GM19351 (cell line): Measurements from ENCODE around the gene OPA1.

Experiments
- ATAC-seq: cut with Tn5 transposase; IDR thresholded peaks from one replicate; pipeline ENCODE4 v1.9.1; 2021; ENCODE audit warnings: mild to moderate bottlenecking, moderate library complexity; ENCODE audit not compliant: unreplicated experiment

The OPA1 gene

GRCh38 chr3:193693774-193694173 lies 100.8 kb downstream of the OPA1 start:
- ATAC-seq = peak; percentile 67

GRCh38 chr3:193701953-193702635 lies 109.1 kb downstream of the OPA1 start:
- no peak for ATAC-seq

- no peak for ATAC-seq
Measured at GRCh38 chr3:193702967-193703366, 110.0 kb downstream of the OPA1 start.

GRCh38 chr3:193704431-193704830 lies 111.4 kb downstream of the OPA1 start:
- no peak for ATAC-seq

- ATAC-seq = no peak
Measured at GRCh38 chr3:193708270-193708669, 115.3 kb downstream of the OPA1 start.

- no peak for ATAC-seq
Measured at GRCh38 chr3:193710286-193711165, 117.5 kb downstream of the OPA1 start.

GRCh38 chr3:193711166-193711485 lies 118.1 kb downstream of the OPA1 start:
- no peak for ATAC-seq

GRCh38 chr3:193711523-193711963 lies 118.5 kb downstream of the OPA1 start:
- no peak for ATAC-seq

- no peak for ATAC-seq
Measured at GRCh38 chr3:193711964-193712598, 119.1 kb downstream of the OPA1 start.

GRCh38 chr3:193712938-193713337 lies 119.9 kb downstream of the OPA1 start:
- ATAC-seq = no peak

- ATAC-seq = no peak
Measured at GRCh38 chr3:193714523-193715137, 121.6 kb downstream of the OPA1 start.

GRCh38 chr3:193716150-193716549 lies 123.1 kb downstream of the OPA1 start:
- no peak for ATAC-seq

- no peak for ATAC-seq
Measured at GRCh38 chr3:193719735-193720134, 126.7 kb downstream of the OPA1 start.

- ATAC-seq = no peak
Measured at GRCh38 chr3:193720169-193720568, 127.2 kb downstream of the OPA1 start.

GRCh38 chr3:193722566-193722965 lies 129.6 kb downstream of the OPA1 start:
- ATAC-seq = no peak

GRCh38 chr3:193727089-193727488 lies 134.1 kb downstream of the OPA1 start:
- ATAC-seq = no peak

GRCh38 chr3:193728429-193729087 lies 135.6 kb downstream of the OPA1 start:
- ATAC-seq = no peak

- ATAC-seq = no peak
Measured at GRCh38 chr3:193729088-193729465, 136.1 kb downstream of the OPA1 start.

GRCh38 chr3:193729601-193730000 lies 136.6 kb downstream of the OPA1 start:
- ATAC-seq = no peak

GRCh38 chr3:193730511-193730910 lies 137.5 kb downstream of the OPA1 start:
- no peak for ATAC-seq

GRCh38 chr3:193730976-193731375 lies 138.0 kb downstream of the OPA1 start:
- ATAC-seq = no peak
